HepG2 (cell line): Measurements from ENCODE around the gene LURAP1L. TPM values are rescaled to one million over a fixed set of nuclear protein-coding genes. Genes with fewer than 3 reads are reported as not detected.

ENCODE experiments used
- ATAC-seq: fragments of 200-7000 bp; cut with Tn5 transposase; 3 replicates; pipeline ENCODE4 v1.9.1; 2020; ENCODE audit warnings: mild to moderate bottlenecking, moderate library complexity
- BruUV-seq: library from RNA; stranded (reverse); fragments of 400-500 nt; replicated peaks from 2 replicates; lab custom pipeline; 2021; lab: Mats Ljungman, UMichigan
- CTCF ChIA-PET: fragments of 300-600 bp; formaldehyde crosslinking; extraction: SDS; loops from one replicate; lab custom pipeline; 2021; ENCODE audit warnings: low total read pairs, inconsistent platforms, low intra/inter-chr PET ratio; lab: Yijun Ruan, JAX
- POLR2A ChIA-PET: fragments of 350-600 bp; sonication (Branson Sonifier 250); formaldehyde crosslinking; loops from one replicate; lab custom pipeline; 2020; ENCODE audit warnings: antibody characterized with exemption, inconsistent platforms; lab: Yijun Ruan, JAX
- DNase-seq: peaks from one replicate; pipeline ENCODE4 v3.0.0-alpha.2; 2015; ENCODE audit warnings: low spot score
- FAIRE-seq: peaks from 3 replicates; lab custom pipeline; 2011; peaks lifted over from hg19 to GRCh38; lab: Jason Lieb, UNC
- H2AFZ ChIP-seq: one replicate; pipeline ENCODE4 v1.6.1; 2011; ENCODE audit warnings: low read length, inconsistent platforms
- H3K27ac ChIP-seq: fragments of 300-600 bp; 3 replicates; pipeline ENCODE4 v1.8.0; 2011; ENCODE audit warnings: mixed run types, mild to moderate bottlenecking, mixed read lengths, low read length, inconsistent platforms; ENCODE audit not compliant: insufficient read depth; ENCODE audit errors: extremely low read length
- H3K27me3 ChIP-seq, 2 experiments: fragments of 200-600 bp in 1 of 2; 2 replicates in 1 of 2; 3 replicates in 1 of 2; pipeline versions ENCODE4 v1.6.0 to v1.8.0; 2011; ENCODE audit warnings: low read length in 2 of 2, mild to moderate bottlenecking in 2 of 2, moderate library complexity in 2 of 2, inconsistent platforms in 1 of 2; ENCODE audit not compliant: insufficient read depth in 2 of 2, control insufficient read depth in 1 of 2
- H3K36me3 ChIP-seq, 2 experiments: fragments of 200-600 bp in 1 of 2; replicated peaks in 1 of 2; 2 replicates in 1 of 2; 3 replicates in 1 of 2; pipeline versions ENCODE4 v1.5.1 to v1.8.0; 2011; ENCODE audit warnings: low read length in 2 of 2, inconsistent platforms in 1 of 2; ENCODE audit not compliant: insufficient read depth in 2 of 2, control insufficient read depth in 1 of 2
- H3K4me1 ChIP-seq: 2 replicates; pipeline ENCODE4 v1.5.1; 2012; ENCODE audit warnings: low read length, inconsistent platforms; ENCODE audit not compliant: insufficient read depth
- H3K4me2 ChIP-seq: 2 replicates; pipeline ENCODE4 v1.6.0; 2011; ENCODE audit warnings: low read depth, low read length, inconsistent platforms
- H3K4me3 ChIP-seq, 3 experiments: fragments of 200-600 bp in 1 of 3; sonication (generic), shearing (Covaris generic) in 1 of 3; replicated peaks in 1 of 3; 2 replicates each; pipeline ENCODE4 v1.5.1; 2011 to 2016; ENCODE audit warnings: low read length in 3 of 3, inconsistent platforms in 2 of 3, low read depth in 2 of 3, mild to moderate bottlenecking in 2 of 3, control low read depth in 1 of 3, mixed read lengths in 1 of 3; ENCODE audit not compliant: insufficient read depth in 1 of 3
- H3K79me2 ChIP-seq: one replicate; pipeline ENCODE4 v1.6.1; 2011; ENCODE audit warnings: low read length, inconsistent platforms; ENCODE audit not compliant: insufficient read depth
- H3K9ac ChIP-seq: 2 replicates; pipeline ENCODE4 v1.6.0; 2011; ENCODE audit warnings: mild to moderate bottlenecking, low read depth, low read length, inconsistent platforms; ENCODE audit not compliant: insufficient read depth
- H3K9me3 ChIP-seq: 2 replicates; pipeline ENCODE4 v1.5.1; 2012; ENCODE audit warnings: mild to moderate bottlenecking, low read length
- H4K20me1 ChIP-seq: 2 replicates; pipeline ENCODE4 v1.6.0; 2011; ENCODE audit warnings: inconsistent platforms, mild to moderate bottlenecking, low read length, moderate library complexity; ENCODE audit not compliant: insufficient read depth
- EEA1 ChIP-seq: sonication (generic); formaldehyde crosslinking; IDR thresholded peaks from 2 replicates; pipeline ENCODE4 v1.5.1; 2020; ENCODE audit warnings: mild to moderate bottlenecking, missing genetic modification reagents, borderline replicate concordance
- FOXK2 ChIP-seq: fragments of 450-650 bp; IDR thresholded peaks from 2 replicates; pipeline ENCODE4 v1.6.1; 2016
- HCFC1 ChIP-seq: fragments of 150-350 bp; IDR thresholded peaks from 2 replicates; pipeline ENCODE4 v1.6.1; 2014; ENCODE audit warnings: low read depth, low read length
- MYC ChIP-seq: sonication (generic); formaldehyde crosslinking; IDR thresholded peaks from 2 replicates; pipeline ENCODE4 v1.9.0; 2021; ENCODE audit warnings: missing genetic modification reagents, borderline replicate concordance
- TFE3 ChIP-seq: IDR thresholded peaks from 2 replicates; pipeline ENCODE4 v1.6.1; 2016
- ZBTB2 ChIP-seq: sonication (generic); formaldehyde crosslinking; IDR thresholded peaks from 2 replicates; pipeline ENCODE4 v1.8.0; 2022; ENCODE audit warnings: low read depth, missing genetic modification reagents
- ZBTB25 ChIP-seq: IDR thresholded peaks from 2 replicates; pipeline ENCODE4 v1.6.1; 2018; ENCODE audit warnings: missing genetic modification reagents
- ZKSCAN5 ChIP-seq: sonication (generic); formaldehyde crosslinking; IDR thresholded peaks from 2 replicates; pipeline ENCODE4 v1.5.1; 2020; ENCODE audit warnings: mild to moderate bottlenecking, missing genetic modification reagents
- ZNF207 ChIP-seq: fragments of 450-650 bp; IDR thresholded peaks from 2 replicates; pipeline ENCODE4 v1.6.1; 2016; ENCODE audit warnings: antibody characterized with exemption, borderline replicate concordance
- ZNF670 ChIP-seq: sonication (generic); formaldehyde crosslinking; IDR thresholded peaks from 2 replicates; pipeline ENCODE4 v1.8.0; 2022; ENCODE audit warnings: mild to moderate bottlenecking, missing genetic modification reagents, borderline replicate concordance
- ZNF704 ChIP-seq: sonication (generic); formaldehyde crosslinking; IDR thresholded peaks from 2 replicates; pipeline ENCODE4 v1.8.1; 2023; ENCODE audit warnings: mild to moderate bottlenecking, inconsistent platforms, moderate library complexity, missing genetic modification reagents, borderline replicate concordance
- ZNF775 ChIP-seq: sonication (generic); formaldehyde crosslinking; IDR thresholded peaks from 2 replicates; pipeline ENCODE4 v1.4.0; 2020; ENCODE audit warnings: missing genetic modification reagents, mild to moderate bottlenecking, moderate library complexity, borderline replicate concordance
- ZNF839 ChIP-seq: sonication (generic); formaldehyde crosslinking; IDR thresholded peaks from 2 replicates; pipeline ENCODE4 v1.4.0; 2020; ENCODE audit warnings: missing genetic modification reagents, mild to moderate bottlenecking, borderline replicate concordance
- WGBS: methylation state at CpG from one replicate; pipeline ENCODE4 v1.1.6; 2017; ENCODE audit warnings: low lambda C conversion rate; 5-methylcytosine and 5-hydroxymethylcytosine counted together
- in situ Hi-C: cut with HindIII; loops from 2 replicates; pipeline ENCODE4 v1.10.0; 2017; ENCODE audit warnings: low pct_unique_long_range_greater_than_20kb; ENCODE audit not compliant: extremely low pct_ligation_motif_present
- intact Hi-C: fragments of 100-400 bp; cut with micrococcal nuclease; formaldehyde crosslinking; loops from one replicate; pipeline ENCODE4 v1.10.0; 2022; ENCODE audit not compliant: unreplicated experiment
- polyA plus RNA-seq, 8 experiments: library from polyadenylated mRNA; depleted of rRNA in 3 of 8; stranded (reverse) in 7 of 8; unstranded in 1 of 8; fragments of >200 nt; fragmentation: Illumina TruSeq in 4 of 8; extraction: Trizol in 4 of 8; gene quantifications; 2 replicates each; pipeline versions ENCODE4 v1.2.1 to v1.2.3, GENCODE V29; 2011 to 2016; ENCODE audit warnings: low read depth in 4 of 8, missing spikeins in 1 of 8, mixed read lengths in 1 of 8; ENCODE audit not compliant: insufficient read depth in 1 of 8
- total RNA-seq, 5 experiments: library from RNA; depleted of rRNA; stranded (reverse); fragments of >200 nt; fragmentation: Illumina TruSeq; extraction: Trizol; gene quantifications; 2 replicates each; pipeline ENCODE4 v1.2.3, GENCODE V29; 2016; ENCODE audit warnings: low read depth in 1 of 5

Gene LURAP1L
- total and polyA plus RNA-seq, 2 of the 13 experiments (the other 11 are each of a cell fraction or from before 2014, with no cell fraction given), result 6.7 to 16.6 TPM

- no peak for TF ChIP-seq ZNF704
- TF ChIP-seq ZNF207, result no peak
- TF ChIP-seq ZBTB25 (CRISPR knock-in tag), result no peak
- TF ChIP-seq, all 625 proteins: peak for 0
Observed at GRCh38 chr9:12808569-12808968, 33.7 kb downstream of the LURAP1L start (continued).

- no peak overlapping the region for H3K4me3 ChIP-seq
- no peak overlapping the region for H3K9ac ChIP-seq
- DNase-seq (no peak), ATAC-seq (no peak), FAIRE-seq (no peak)
- no peak overlapping the region for H2AFZ ChIP-seq
- intact Hi-C loops (loop anchor here (2.0 kb wide), 1 partner anchor 15 kb away; no protein-coding TSS in a partner anchor), in situ Hi-C loops (no loop called here)
- peaks cover 27% of the 10 kb centered on the region for H3K4me1 ChIP-seq
- 78% methylated on average over 2 of the region's 2 CpGs for WGBS
- no peak overlapping the region for H3K4me2 ChIP-seq
- CTCF ChIA-PET, result no interaction called here
- H3K36me3 ChIP-seq, result no peaks in the 10 kb centered on the region
- H3K27ac ChIP-seq, result no peak overlapping the region
- H3K79me2 ChIP-seq, result peaks cover 4% of the 10 kb centered on the region
- no peaks in the 10 kb centered on the region for H4K20me1 ChIP-seq
- POLR2A ChIA-PET, result interaction anchor here (0.9 to 4.2 kb wide), 4 partner anchors 8 to 34 kb away, joined by 3 to 21 read pairs (median 5); partner anchors contain the start of gene LURAP1L
- no peaks in the 10 kb centered on the region for H3K27me3 ChIP-seq
- no peaks in the 10 kb centered on the region for H3K9me3 ChIP-seq
- BruUV-seq, result no TSS peak
- TF ChIP-seq ZBTB2 (CRISPR knock-in tag), result no peak
- TF ChIP-seq TFE3, result no peak
- no peak for TF ChIP-seq HCFC1
- no peak for TF ChIP-seq FOXK2
- no peak for TF ChIP-seq ZNF839
- no peak for TF ChIP-seq ZNF670 (CRISPR knock-in tag)
- TF ChIP-seq ZKSCAN5 (CRISPR knock-in tag), result no peak
- no peak for TF ChIP-seq MYC
- no peak for TF ChIP-seq ZNF775
- no peak for TF ChIP-seq EEA1 (CRISPR knock-in tag)
Observed at GRCh38 chr9:12809720-12810119, 34.9 kb downstream of the LURAP1L start.
